NB4 (cell line): Measurements from ENCODE around the gene MBNL2.

ENCODE experiments used
- POLR2A ChIP-seq: IDR thresholded peaks from 2 replicates; pipeline ENCODE4 v1.6.1; 2011; ENCODE audit warnings: mild to moderate bottlenecking; ENCODE audit not compliant: insufficient read length; ENCODE audit errors: extremely low read depth
- TF ChIP-seq, protein P1 (sequence below): IDR thresholded peaks from one replicate; pipeline ENCODE4 v1.5.1; 2012; ENCODE audit warnings: low read depth, low read length

DNA sequence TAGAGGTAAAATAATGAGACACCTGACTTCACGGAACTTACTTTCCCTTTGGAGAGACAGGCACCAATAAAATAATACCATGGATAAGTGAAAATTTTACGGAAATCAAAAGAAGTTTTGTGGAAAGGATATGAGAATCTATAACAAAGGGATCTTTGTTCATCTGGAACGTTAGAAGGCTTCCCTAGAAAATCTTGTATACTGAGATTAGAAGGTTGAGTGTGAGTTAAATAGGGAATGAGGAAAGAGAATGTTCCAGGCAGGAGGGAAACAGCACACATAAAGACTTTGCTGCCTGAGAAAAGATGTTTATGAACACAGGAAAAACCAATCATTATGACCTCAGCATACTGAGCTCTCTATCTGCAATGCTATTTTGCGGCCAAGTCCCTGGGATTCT is 192.3 kb downstream of the MBNL2 start:
- TF ChIP-seq, protein P1, sequence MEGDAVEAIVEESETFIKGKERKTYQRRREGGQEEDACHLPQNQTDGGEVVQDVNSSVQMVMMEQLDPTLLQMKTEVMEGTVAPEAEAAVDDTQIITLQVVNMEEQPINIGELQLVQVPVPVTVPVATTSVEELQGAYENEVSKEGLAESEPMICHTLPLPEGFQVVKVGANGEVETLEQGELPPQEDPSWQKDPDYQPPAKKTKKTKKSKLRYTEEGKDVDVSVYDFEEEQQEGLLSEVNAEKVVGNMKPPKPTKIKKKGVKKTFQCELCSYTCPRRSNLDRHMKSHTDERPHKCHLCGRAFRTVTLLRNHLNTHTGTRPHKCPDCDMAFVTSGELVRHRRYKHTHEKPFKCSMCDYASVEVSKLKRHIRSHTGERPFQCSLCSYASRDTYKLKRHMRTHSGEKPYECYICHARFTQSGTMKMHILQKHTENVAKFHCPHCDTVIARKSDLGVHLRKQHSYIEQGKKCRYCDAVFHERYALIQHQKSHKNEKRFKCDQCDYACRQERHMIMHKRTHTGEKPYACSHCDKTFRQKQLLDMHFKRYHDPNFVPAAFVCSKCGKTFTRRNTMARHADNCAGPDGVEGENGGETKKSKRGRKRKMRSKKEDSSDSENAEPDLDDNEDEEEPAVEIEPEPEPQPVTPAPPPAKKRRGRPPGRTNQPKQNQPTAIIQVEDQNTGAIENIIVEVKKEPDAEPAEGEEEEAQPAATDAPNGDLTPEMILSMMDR: no peak
- TF ChIP-seq POLR2A: no peak
